CD4-positive, alpha-beta T cell (primary cell): ENCODE results near the gene RNF44. TPM values are rescaled to one million over a fixed set of nuclear protein-coding genes. Genes with fewer than 3 reads are reported as not detected.
"Not testable (repeated sequence)": the region's sequence is repeated elsewhere in the genome, so short reads cannot be mapped to it uniquely, and the experiment has no call there.

Experiments
- ATAC-seq: fragments of 200-7000 bp; cut with Tn5 transposase; one replicate; pipeline ENCODE4 v1.10.0; 2022; ENCODE audit warnings: mild to moderate bottlenecking; ENCODE audit not compliant: poor library complexity
- CTCF ChIA-PET: fragments of 350-600 bp; sonication (Branson Sonifier 250); formaldehyde crosslinking; loops from one replicate; lab custom pipeline; 2021; ENCODE audit warnings: antibody characterized with exemption, inconsistent platforms; lab: Charles Lee
- POLR2A ChIA-PET: fragments of 350-600 bp; sonication (Branson Sonifier 250); formaldehyde crosslinking; loops from one replicate; lab custom pipeline; 2021; ENCODE audit warnings: antibody characterized with exemption, inconsistent platforms; lab: Charles Lee
- DNase-seq, 14 experiments: peaks; one replicate each; pipeline ENCODE4 v3.0.0-alpha.2; 2013 to 2020; ENCODE audit warnings: mixed read lengths in 2 of 14
- H3K27ac ChIP-seq, 2 donors: one replicate each; pipeline versions ENCODE4 v1.5.1 to v1.7.0; 2013; ENCODE audit warnings: low read length in 2 of 2, low read depth in 1 of 2, mild to moderate bottlenecking in 1 of 2
- H3K27me3 ChIP-seq, 2 experiments: 1 replicate in 1 of 2; 2 replicates in 1 of 2; pipeline versions ENCODE4 v1.6.1 to v1.7.0; 2013; ENCODE audit warnings: low read length in 2 of 2, control low read depth in 1 of 2, mild to moderate bottlenecking in 1 of 2, moderate library complexity in 1 of 2; ENCODE audit not compliant: insufficient read depth in 2 of 2, control insufficient read depth in 1 of 2
- H3K36me3 ChIP-seq: one replicate; pipeline ENCODE4 v1.6.1; 2013; ENCODE audit warnings: low read length, control low read depth; ENCODE audit not compliant: insufficient read depth
- H3K4me1 ChIP-seq: one replicate; pipeline ENCODE4 v1.6.1; 2013; ENCODE audit warnings: low read length, control low read depth; ENCODE audit not compliant: insufficient read depth
- H3K4me3 ChIP-seq: one replicate; pipeline ENCODE4 v1.5.1; 2013; ENCODE audit warnings: mild to moderate bottlenecking, low read length, moderate library complexity
- H3K9me3 ChIP-seq, 2 experiments: 1 replicate in 1 of 2; 2 replicates in 1 of 2; pipeline versions ENCODE4 v1.6.1 to v1.7.0; 2013; ENCODE audit warnings: low read length in 2 of 2, mild to moderate bottlenecking in 2 of 2, control low read depth in 1 of 2, moderate library complexity in 1 of 2; ENCODE audit not compliant: control insufficient read depth in 1 of 2, insufficient read depth in 1 of 2
- H3K27ac Mint-ChIP-seq: one replicate; pipeline ENCODE4 v1.8.0; 2020; ENCODE audit warnings: mixed read lengths
- H3K27me3 Mint-ChIP-seq: one replicate; pipeline ENCODE4 v1.8.0; 2021; ENCODE audit warnings: mixed read lengths
- H3K36me3 Mint-ChIP-seq: one replicate; pipeline ENCODE4 v1.8.0; 2021; ENCODE audit warnings: low read depth, mixed read lengths
- H3K4me1 Mint-ChIP-seq: one replicate; pipeline ENCODE4 v1.8.0; 2021; ENCODE audit warnings: low read depth, mixed read lengths
- H3K4me3 Mint-ChIP-seq: one replicate; pipeline ENCODE4 v1.8.0; 2020; ENCODE audit warnings: mild to moderate bottlenecking, mixed read lengths
- H3K9me3 Mint-ChIP-seq: one replicate; pipeline ENCODE4 v1.8.0; 2020; ENCODE audit warnings: mixed read lengths
- intact Hi-C, 2 experiments: fragments of 100-400 bp; cut with DNase I in 1 of 2; cut with micrococcal nuclease in 1 of 2; formaldehyde crosslinking; loops; one replicate each; pipeline versions ENCODE4 v1.15.1 to v1.9.0; 2023 to 2025; cut with DNase I, micrococcal nuclease
- total RNA-seq, 174 experiments: library from RNA in 2 of 174; stranded (reverse) in 2 of 174; gene quantifications; one replicate each; pipeline ENCODE4 v1.2.3 and lab custom pipeline; 2021 to 2026
- TF ChIP-seq, protein P1 (sequence below): fragments of 200-600 bp; IDR thresholded peaks from one replicate; pipeline ENCODE4 v1.8.0; 2022; ENCODE audit warnings: antibody characterized with exemption, mild to moderate bottlenecking

Gene RNF44
- total RNA-seq, 2 experiments from 2014 or later = 208 to 217 TPM

DNA sequence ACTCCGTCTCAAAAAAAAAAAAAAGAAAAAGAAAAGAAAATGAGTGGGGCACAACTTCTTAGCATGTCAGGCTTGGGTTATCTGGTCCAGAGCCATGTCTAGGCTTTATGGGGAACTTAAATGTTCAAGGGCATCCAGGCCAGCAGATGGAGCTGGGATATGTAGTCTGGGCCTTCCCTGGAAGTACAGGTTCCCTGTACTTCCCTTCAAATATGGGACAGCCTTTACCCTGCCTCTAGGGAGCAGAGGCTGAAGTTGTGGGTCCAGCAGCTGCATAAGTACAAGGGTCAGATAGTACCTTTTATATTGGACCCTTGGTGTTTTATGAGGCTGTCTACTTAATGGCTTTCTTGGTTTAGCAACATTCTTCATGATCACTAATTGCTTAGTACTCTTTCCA is 46.9 kb downstream of the RNF44 start:
- H3K36me3 ChIP-seq = peaks cover 77% of the 10 kb centered on the region
- ATAC-seq = no peak

DNA sequence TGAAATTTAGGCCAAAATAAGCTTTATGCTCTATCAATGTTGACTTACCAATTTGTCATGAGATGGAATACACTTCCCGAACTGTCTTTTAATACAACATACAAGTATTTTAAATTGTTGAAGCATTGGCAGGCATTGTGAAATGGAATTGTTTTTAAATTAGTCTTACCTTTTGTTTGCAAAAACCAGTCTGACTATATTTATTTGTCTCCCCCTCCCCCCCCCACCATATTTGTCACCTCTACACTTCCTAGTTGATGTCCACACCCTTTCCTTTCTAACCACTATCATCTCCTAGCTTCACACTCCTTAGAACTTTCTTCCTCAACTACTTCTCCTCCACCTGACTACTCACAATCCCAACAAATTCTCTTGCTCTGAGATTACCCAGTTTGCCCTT is 48.1 kb downstream of the RNF44 start:
- Mint-ChIP-seq H3K36me3 (peaks cover 86% of the 10 kb centered on the region), H3K4me1 (peaks cover 56% of the 10 kb centered on the region), H3K27ac (peak overlapping the region; percentile 39), H3K27me3 (no peaks in the 10 kb centered on the region), H3K4me3 (peak overlapping the region; percentile 70), H3K9me3 (no peaks in the 10 kb centered on the region)
- no peak for ATAC-seq
- H3K4me3 ChIP-seq = no peak overlapping the region
- ChIA-PET POLR2A (interaction anchor here (0.8 to 2.5 kb wide), 4 partner anchors 34 to 48 kb away, joined by 3 to 15 read pairs (median 4); partner anchors contain the start of gene RNF44), CTCF (interaction anchor here (0.6 to 1.5 kb wide), 2 partner anchors 23 to 69 kb away, joined by 3 to 4 read pairs; no protein-coding TSS in a partner anchor)
- intact Hi-C loops = no loop called here
- H3K9me3 ChIP-seq = no peaks in the 10 kb centered on the region
- peak in 2 of 14 experiments; percentile 6 to 29 for DNase-seq
- H3K27ac ChIP-seq = no peak overlapping the region
- peaks cover 25% of the 10 kb centered on the region for H3K4me1 ChIP-seq
- no peaks in the 10 kb centered on the region for H3K27me3 ChIP-seq
- TF ChIP-seq, protein P1, sequence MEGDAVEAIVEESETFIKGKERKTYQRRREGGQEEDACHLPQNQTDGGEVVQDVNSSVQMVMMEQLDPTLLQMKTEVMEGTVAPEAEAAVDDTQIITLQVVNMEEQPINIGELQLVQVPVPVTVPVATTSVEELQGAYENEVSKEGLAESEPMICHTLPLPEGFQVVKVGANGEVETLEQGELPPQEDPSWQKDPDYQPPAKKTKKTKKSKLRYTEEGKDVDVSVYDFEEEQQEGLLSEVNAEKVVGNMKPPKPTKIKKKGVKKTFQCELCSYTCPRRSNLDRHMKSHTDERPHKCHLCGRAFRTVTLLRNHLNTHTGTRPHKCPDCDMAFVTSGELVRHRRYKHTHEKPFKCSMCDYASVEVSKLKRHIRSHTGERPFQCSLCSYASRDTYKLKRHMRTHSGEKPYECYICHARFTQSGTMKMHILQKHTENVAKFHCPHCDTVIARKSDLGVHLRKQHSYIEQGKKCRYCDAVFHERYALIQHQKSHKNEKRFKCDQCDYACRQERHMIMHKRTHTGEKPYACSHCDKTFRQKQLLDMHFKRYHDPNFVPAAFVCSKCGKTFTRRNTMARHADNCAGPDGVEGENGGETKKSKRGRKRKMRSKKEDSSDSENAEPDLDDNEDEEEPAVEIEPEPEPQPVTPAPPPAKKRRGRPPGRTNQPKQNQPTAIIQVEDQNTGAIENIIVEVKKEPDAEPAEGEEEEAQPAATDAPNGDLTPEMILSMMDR = no peak
- peaks cover 68% of the 10 kb centered on the region for H3K36me3 ChIP-seq

More for the DNA sequence above, 46.9 kb downstream of the RNF44 start:
- H3K4me1 ChIP-seq = peaks cover 25% of the 10 kb centered on the region
- Mint-ChIP-seq H3K4me3 (no peak overlapping the region), H3K27me3 (no peaks in the 10 kb centered on the region), H3K27ac (no peak overlapping the region), H3K9me3 (no peaks in the 10 kb centered on the region), H3K4me1 (peaks cover 46% of the 10 kb centered on the region), H3K36me3 (peaks cover 87% of the 10 kb centered on the region)
- TF ChIP-seq, protein P1 = no peak
- H3K27me3 ChIP-seq = no peaks in the 10 kb centered on the region
- DNase-seq = no peak
- POLR2A ChIA-PET = interaction anchor here (0.7 to 2.5 kb wide), 2 partner anchors 44 to 47 kb away, joined by 3 to 15 read pairs; partner anchors contain the start of gene RNF44
- H3K27ac ChIP-seq = no peak overlapping the region
- CTCF ChIA-PET = no interaction called here
- intact Hi-C loops = no loop called here
- H3K4me3 ChIP-seq = no peak overlapping the region
- H3K9me3 ChIP-seq = no peaks in the 10 kb centered on the region

- H3K4me3 ChIP-seq, H3K4me3 Mint-ChIP-seq, CTCF ChIA-PET, H3K9me3 Mint-ChIP-seq, DNase-seq, H3K9me3 ChIP-seq, H3K27ac Mint-ChIP-seq, H3K27me3 ChIP-seq, H3K27ac ChIP-seq, ATAC-seq, intact Hi-C loops, H3K27me3 Mint-ChIP-seq: not testable (repeated sequence)
- H3K4me1 Mint-ChIP-seq = peaks cover 63% of the 10 kb centered on the region
- POLR2A ChIA-PET = interaction anchor here (0.7 kb wide), 1 partner anchor 56 kb away, joined by 3 read pairs; no protein-coding TSS in a partner anchor
- Histone ChIP-seq H3K36me3 (peaks cover 61% of the 10 kb centered on the region), H3K4me1 (peaks cover 28% of the 10 kb centered on the region)
- peaks cover 82% of the 10 kb centered on the region for H3K36me3 Mint-ChIP-seq
Observed at GRCh38 chr5:176487160-176487559, 50.0 kb downstream of the RNF44 start.
